Tibial nerve (tissue), 4 donors: Measurements from ENCODE around the gene ARL8B. TPM values are rescaled to one million over a fixed set of nuclear protein-coding genes. Genes with fewer than 3 reads are reported as not detected.

Experiments used
- DNase-seq, 2 donors: peaks; one replicate each; pipeline ENCODE4 v3.0.0-alpha.2; 2019; ENCODE audit warnings: low spot score in 2 of 2
- H3K27ac ChIP-seq, 4 donors: fragments of 200-600 bp; sonication (generic) in 3 of 4; one replicate each; pipeline ENCODE4 v1.5.1; 2017 to 2019; ENCODE audit warnings: mild to moderate bottlenecking in 1 of 4
- H3K27me3 ChIP-seq, 2 donors: fragments of 200-600 bp; sonication (generic) in 1 of 2; one replicate each; pipeline versions ENCODE4 v1.5.1 to v1.6.0; 2017 to 2019
- H3K36me3 ChIP-seq, 3 donors: fragments of 200-600 bp; sonication (generic); one replicate each; pipeline ENCODE4 v1.5.1; 2018 to 2019
- H3K4me1 ChIP-seq, 4 donors: fragments of 200-600 bp; sonication (generic) in 3 of 4; one replicate each; pipeline ENCODE4 v1.5.1; 2017 to 2019
- H3K4me3 ChIP-seq, 4 donors: fragments of 200-600 bp; sonication (generic) in 3 of 4; one replicate each; pipeline ENCODE4 v1.5.1; 2017 to 2019; ENCODE audit warnings: mild to moderate bottlenecking in 1 of 4, moderate library complexity in 1 of 4
- H3K9me3 ChIP-seq, 4 donors: fragments of 200-600 bp; sonication (generic) in 3 of 4; one replicate each; pipeline ENCODE4 v1.5.1; 2017 to 2019
- CTCF ChIP-seq, 5 experiments: fragments of 200-600 bp in 3 of 5; fragments of 450-650 bp in 2 of 5; sonication (generic) in 3 of 5; IDR thresholded peaks; one replicate each; pipeline ENCODE4 v1.5.1; 2016 to 2019; ENCODE audit warnings: antibody characterized with exemption in 5 of 5, mild to moderate bottlenecking in 3 of 5, moderate library complexity in 2 of 5
- EP300 ChIP-seq, 2 donors: sonication (generic); formaldehyde crosslinking; IDR thresholded peaks; one replicate each; pipeline ENCODE4 v1.6.1; 2017; ENCODE audit warnings: antibody characterized with exemption in 2 of 2, mild to moderate bottlenecking in 1 of 2
- POLR2A ChIP-seq, 2 donors: fragments of 450-650 bp; IDR thresholded peaks; one replicate each; pipeline ENCODE4 v1.6.1; 2017; ENCODE audit warnings: antibody characterized with exemption in 2 of 2, mild to moderate bottlenecking in 2 of 2, moderate library complexity in 2 of 2
- WGBS, 2 donors: methylation state at CpG; one replicate each; pipeline ENCODE4 v1.1.5; 2018; 5-methylcytosine and 5-hydroxymethylcytosine counted together
- total RNA-seq, 4 donors: library from RNA; depleted of rRNA; stranded (reverse); fragments of >200 nt; gene quantifications; one replicate each; pipeline ENCODE4 v1.1.0, GENCODE V29; 2016

ARL8B gene
- total RNA-seq, 4 donors from 2014 or later, result 47.6 to 54.4 (median 49.4) TPM

DNA sequence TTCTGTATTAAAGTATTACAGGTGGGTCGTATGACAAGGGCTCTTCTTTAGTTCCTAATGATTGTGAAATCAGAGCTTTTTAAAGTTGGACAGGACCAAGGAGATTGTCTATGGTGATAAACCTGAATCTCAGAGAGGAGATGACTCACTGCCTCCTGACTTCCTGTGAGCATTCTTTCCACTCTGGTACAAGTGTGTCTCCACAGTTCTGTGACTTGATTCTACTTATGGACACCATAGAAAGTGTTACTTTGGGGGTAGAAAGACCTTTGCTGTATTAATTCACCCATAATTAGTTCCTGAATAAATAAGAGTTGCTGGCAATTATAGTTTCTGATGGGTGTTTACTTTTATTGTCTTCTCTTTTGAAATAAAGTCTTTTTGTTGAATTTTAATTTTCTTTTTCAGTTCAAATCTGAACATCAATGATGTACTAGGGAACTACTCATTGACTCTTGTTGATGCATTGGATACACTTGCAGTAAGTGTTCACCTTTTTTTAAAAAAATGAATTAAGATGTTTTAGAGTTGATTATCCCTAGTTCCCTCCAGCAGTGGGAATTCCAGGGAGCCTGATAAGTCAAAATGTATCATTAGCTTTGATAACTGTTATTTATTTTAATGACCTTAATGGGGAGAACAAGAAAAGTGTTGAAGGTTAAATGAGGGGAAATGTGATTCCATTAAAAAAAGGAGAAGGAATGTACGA, 72.9 kb downstream of the ARL8B start:
- Histone ChIP-seq H3K4me3 (no peak overlapping the region), H3K36me3 (peaks cover 0 to 27% (median 0%) of the 10 kb centered on the region in 3 donors), H3K27me3 (no peaks in the 10 kb centered on the region), H3K27ac (peak overlapping the region in 1 of 4 donors; percentile 39), H3K4me1 (peaks cover 0 to 81% (median 41%) of the 10 kb centered on the region in 4 donors), H3K9me3 (no peaks in the 10 kb centered on the region)
- TF ChIP-seq CTCF (IDR thresholded peaks at IDR 0.05), result no peak
- TF ChIP-seq EP300 (IDR thresholded peaks at IDR 0.05), result peak in 1 of 2 donors; percentile 31
- WGBS, 2 donors, result 57 to 63% methylated on average over 2 of the region's 2 CpGs
- peak in 1 of 2 donors; percentile 34 for DNase-seq

DNA sequence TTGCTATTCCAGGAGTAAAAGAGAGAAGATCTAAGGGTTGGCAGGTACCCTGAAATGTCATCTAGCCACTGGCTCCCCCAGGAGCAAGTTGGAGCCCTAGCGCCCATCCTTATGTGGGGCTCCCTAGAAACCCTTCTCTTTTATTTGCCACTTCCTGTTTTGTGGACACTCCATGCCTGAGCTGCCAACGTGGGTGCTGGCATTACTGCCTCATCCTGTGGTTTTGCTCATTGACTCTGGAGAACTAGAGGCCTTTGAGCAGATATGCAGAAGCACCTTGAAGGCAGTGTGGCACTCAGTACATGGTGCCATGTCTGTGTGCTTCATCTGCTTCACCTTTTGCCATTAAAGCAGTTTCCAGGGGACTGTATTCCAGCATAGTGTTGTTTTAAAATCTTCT, 73.5 kb downstream of the ARL8B start:
- TF ChIP-seq CTCF (IDR thresholded peaks at IDR 0.05) (no peak), EP300 (IDR thresholded peaks at IDR 0.05) (peak in 1 of 2 donors; percentile 22), POLR2A (IDR thresholded peaks at IDR 0.05) (no peak)
- no peak for DNase-seq
- H3K9me3 ChIP-seq, result no peaks in the 10 kb centered on the region
- no peaks in the 10 kb centered on the region for H3K27me3 ChIP-seq
- H3K4me1 ChIP-seq, result peaks cover 0 to 75% (median 35%) of the 10 kb centered on the region in 4 donors
- 53 to 64% methylated on average over 2 of the region's 2 CpGs for WGBS, 2 donors
- H3K4me3 ChIP-seq, result no peak overlapping the region
- H3K36me3 ChIP-seq, result peaks cover 0 to 32% (median 0%) of the 10 kb centered on the region in 3 donors
- peak overlapping the region in 1 of 4 donors; percentile 6 for H3K27ac ChIP-seq

GRCh38 chr3:5197022-5197421, 74.9 kb downstream of the ARL8B start:
- Histone ChIP-seq H3K9me3 (no peaks in the 10 kb centered on the region), H3K4me1 (peaks cover 0 to 60% (median 28%) of the 10 kb centered on the region in 4 donors), H3K27me3 (no peaks in the 10 kb centered on the region), H3K4me3 (no peak overlapping the region), H3K27ac (peak overlapping the region in 2 of 4 donors; percentile 21 to 45), H3K36me3 (peaks cover 0 to 45% (median 0%) of the 10 kb centered on the region in 3 donors)
- no peak for DNase-seq
- WGBS, 2 donors, result 85 to 91% methylated on average over 4 of the region's 4 CpGs
- TF ChIP-seq CTCF (IDR thresholded peaks at IDR 0.05) (no peak), EP300 (IDR thresholded peaks at IDR 0.05) (no peak), POLR2A (IDR thresholded peaks at IDR 0.05) (no peak)

DNA sequence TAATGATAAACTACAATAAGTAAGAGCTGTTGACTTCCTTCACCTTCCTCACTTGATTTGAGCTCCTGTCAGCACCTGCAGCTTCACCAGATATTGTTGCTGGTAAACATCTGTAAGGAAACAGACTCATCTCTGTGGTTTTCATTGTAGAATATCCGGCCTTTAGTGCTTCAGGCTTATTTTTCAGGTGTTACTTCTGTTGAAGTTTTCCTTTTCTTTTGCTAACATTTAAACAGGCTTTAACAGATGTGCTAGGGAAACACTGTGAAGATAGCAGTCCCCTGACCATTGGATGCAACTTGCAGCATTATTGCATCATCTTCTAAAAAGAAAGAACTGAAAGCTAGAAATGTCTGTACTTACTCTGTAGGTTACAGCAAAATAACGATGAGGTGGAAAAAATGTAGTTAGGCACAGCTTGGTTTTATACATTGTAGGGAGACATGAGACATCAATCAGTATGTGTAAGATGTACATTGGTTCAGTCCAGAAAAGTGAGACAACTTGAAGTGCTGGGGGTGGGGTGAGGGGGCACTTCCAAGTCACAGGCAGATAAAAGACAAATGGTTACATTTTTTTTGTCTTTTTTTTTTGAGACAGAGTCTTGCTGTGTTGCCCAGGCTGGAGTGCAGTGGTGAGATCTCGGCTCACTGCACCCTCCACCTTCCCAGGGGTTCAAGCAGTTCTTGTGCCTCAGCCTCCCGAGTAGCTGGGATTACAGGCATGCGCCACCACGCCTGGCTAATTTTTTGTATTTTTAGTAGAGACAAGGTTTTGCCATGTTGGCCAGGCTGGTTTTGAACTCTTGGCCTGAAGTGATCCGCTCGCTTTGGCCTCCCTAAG, 75.6 kb downstream of the ARL8B start:
- Histone ChIP-seq H3K27ac (peak overlapping the region in 3 of 4 donors; percentile 21 to 50 (median 26)), H3K27me3 (no peaks in the 10 kb centered on the region), H3K4me1 (peaks cover 0 to 54% (median 24%) of the 10 kb centered on the region in 4 donors), H3K9me3 (no peaks in the 10 kb centered on the region), H3K4me3 (no peak overlapping the region), H3K36me3 (peaks cover 0 to 52% (median under 1%) of the 10 kb centered on the region in 3 donors)
- 87 to 91% methylated on average over 8 of the region's 8 CpGs for WGBS, 2 donors
- no peak for DNase-seq
- TF ChIP-seq POLR2A (IDR thresholded peaks at IDR 0.05) (no peak), CTCF (IDR thresholded peaks at IDR 0.05) (no peak), EP300 (IDR thresholded peaks at IDR 0.05) (no peak)

GRCh38 chr3:5198313-5198677, 76.2 kb downstream of the ARL8B start:
- TF ChIP-seq POLR2A (IDR thresholded peaks at IDR 0.05), result no peak
- TF ChIP-seq CTCF (IDR thresholded peaks at IDR 0.05), result no peak
- no peak for TF ChIP-seq EP300 (IDR thresholded peaks at IDR 0.05)
- H3K27ac ChIP-seq, result peak overlapping the region in 1 of 4 donors; percentile 21

More at GRCh38 chr3:5198313-5198677, 76.2 kb downstream of the ARL8B start:
- H3K4me1 ChIP-seq, result peaks cover 0 to 51% (median 22%) of the 10 kb centered on the region in 4 donors
- H3K9me3 ChIP-seq, result no peaks in the 10 kb centered on the region
- no peaks in the 10 kb centered on the region for H3K27me3 ChIP-seq
- DNase-seq, result no peak
- no peak overlapping the region for H3K4me3 ChIP-seq
- peaks cover 0 to 58% (median 7%) of the 10 kb centered on the region in 3 donors for H3K36me3 ChIP-seq
- 91 to 92% methylated on average over 4 of the region's 4 CpGs for WGBS, 2 donors
